Globus pallidus (tissue), 1 donor: ENCODE data around the gene EBLN2.

Experiments
- DNase-seq: peaks from one replicate; pipeline ENCODE4 v3.0.0-alpha.2; 2015; ENCODE audit warnings: low spot score

EBLN2 gene

GRCh38 chr3:73107676-73108187 is 46.3 kb downstream of the EBLN2 start:
- DNase-seq: no peak

DNA sequence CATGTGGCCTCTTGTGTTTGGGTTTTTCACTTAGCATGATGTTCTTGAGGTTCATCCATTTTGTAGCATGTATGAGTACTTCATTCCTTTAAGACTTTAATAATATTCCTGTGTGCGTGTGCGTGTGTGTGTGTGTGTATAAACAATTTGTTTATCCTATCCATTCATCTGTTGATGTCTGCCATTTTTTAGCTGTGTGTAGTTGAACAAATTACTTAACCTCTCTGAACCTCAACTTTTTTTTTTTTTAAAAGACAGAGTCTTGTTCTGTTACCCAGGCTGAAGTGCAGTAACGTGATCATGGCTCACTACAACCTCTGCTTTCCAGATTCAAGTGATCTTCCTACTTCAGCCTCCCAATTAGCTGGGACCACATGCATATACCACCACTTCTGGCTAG is 47.3 kb downstream of the EBLN2 start:
- DNase-seq: no peak

DNA sequence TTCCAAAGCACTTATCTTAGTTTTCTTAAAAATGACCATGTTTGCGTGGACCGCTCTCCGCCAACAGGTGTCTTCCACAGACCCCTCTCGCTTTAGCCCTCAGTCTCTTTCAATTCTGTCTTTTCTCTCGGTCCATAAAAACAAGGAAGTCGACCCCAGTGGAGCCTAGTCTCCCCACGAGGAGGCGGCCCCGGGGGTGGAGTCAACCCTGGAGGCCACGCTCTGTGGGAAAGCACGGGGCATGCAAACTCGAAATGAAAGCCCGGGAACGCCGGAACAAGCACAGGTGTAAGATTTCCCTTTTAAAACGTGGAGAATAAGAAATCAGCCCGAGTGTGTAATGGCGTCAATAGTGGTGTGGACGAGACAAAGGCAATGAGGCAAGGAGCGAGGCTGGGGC is 49.1 kb downstream of the EBLN2 start:
- no peak for DNase-seq
